CD4-positive, alpha-beta T cell (primary cell): Measurements from ENCODE around the gene GNB2. TPM values are rescaled to one million over a fixed set of nuclear protein-coding genes. Genes with fewer than 3 reads are reported as not detected.

ENCODE experiments used
- ATAC-seq: fragments of 200-7000 bp; cut with Tn5 transposase; one replicate; pipeline ENCODE4 v1.10.0; 2022; ENCODE audit warnings: mild to moderate bottlenecking; ENCODE audit not compliant: poor library complexity
- CTCF ChIA-PET: fragments of 350-600 bp; sonication (Branson Sonifier 250); formaldehyde crosslinking; loops from one replicate; lab custom pipeline; 2021; ENCODE audit warnings: antibody characterized with exemption, inconsistent platforms; lab: Charles Lee
- POLR2A ChIA-PET: fragments of 350-600 bp; sonication (Branson Sonifier 250); formaldehyde crosslinking; loops from one replicate; lab custom pipeline; 2021; ENCODE audit warnings: antibody characterized with exemption, inconsistent platforms; lab: Charles Lee
- DNase-seq, 14 experiments: peaks; one replicate each; pipeline ENCODE4 v3.0.0-alpha.2; 2013 to 2020; ENCODE audit warnings: mixed read lengths in 2 of 14
- H3K27ac ChIP-seq, 2 donors: one replicate each; pipeline versions ENCODE4 v1.5.1 to v1.7.0; 2013; ENCODE audit warnings: low read length in 2 of 2, low read depth in 1 of 2, mild to moderate bottlenecking in 1 of 2
- H3K27me3 ChIP-seq, 2 experiments: 1 replicate in 1 of 2; 2 replicates in 1 of 2; pipeline versions ENCODE4 v1.6.1 to v1.7.0; 2013; ENCODE audit warnings: low read length in 2 of 2, control low read depth in 1 of 2, mild to moderate bottlenecking in 1 of 2, moderate library complexity in 1 of 2; ENCODE audit not compliant: insufficient read depth in 2 of 2, control insufficient read depth in 1 of 2
- H3K36me3 ChIP-seq: one replicate; pipeline ENCODE4 v1.6.1; 2013; ENCODE audit warnings: low read length, control low read depth; ENCODE audit not compliant: insufficient read depth
- H3K4me1 ChIP-seq: one replicate; pipeline ENCODE4 v1.6.1; 2013; ENCODE audit warnings: low read length, control low read depth; ENCODE audit not compliant: insufficient read depth
- H3K4me3 ChIP-seq: one replicate; pipeline ENCODE4 v1.5.1; 2013; ENCODE audit warnings: mild to moderate bottlenecking, low read length, moderate library complexity
- H3K9me3 ChIP-seq, 2 experiments: 1 replicate in 1 of 2; 2 replicates in 1 of 2; pipeline versions ENCODE4 v1.6.1 to v1.7.0; 2013; ENCODE audit warnings: low read length in 2 of 2, mild to moderate bottlenecking in 2 of 2, control low read depth in 1 of 2, moderate library complexity in 1 of 2; ENCODE audit not compliant: control insufficient read depth in 1 of 2, insufficient read depth in 1 of 2
- H3K27ac Mint-ChIP-seq: one replicate; pipeline ENCODE4 v1.8.0; 2020; ENCODE audit warnings: mixed read lengths
- H3K27me3 Mint-ChIP-seq: one replicate; pipeline ENCODE4 v1.8.0; 2021; ENCODE audit warnings: mixed read lengths
- H3K36me3 Mint-ChIP-seq: one replicate; pipeline ENCODE4 v1.8.0; 2021; ENCODE audit warnings: low read depth, mixed read lengths
- H3K4me1 Mint-ChIP-seq: one replicate; pipeline ENCODE4 v1.8.0; 2021; ENCODE audit warnings: low read depth, mixed read lengths
- H3K4me3 Mint-ChIP-seq: one replicate; pipeline ENCODE4 v1.8.0; 2020; ENCODE audit warnings: mild to moderate bottlenecking, mixed read lengths
- H3K9me3 Mint-ChIP-seq: one replicate; pipeline ENCODE4 v1.8.0; 2020; ENCODE audit warnings: mixed read lengths
- intact Hi-C, 2 experiments: fragments of 100-400 bp; cut with DNase I in 1 of 2; cut with micrococcal nuclease in 1 of 2; formaldehyde crosslinking; loops; one replicate each; pipeline versions ENCODE4 v1.15.1 to v1.9.0; 2023 to 2025; cut with DNase I, micrococcal nuclease
- total RNA-seq, 174 experiments: library from RNA in 2 of 174; stranded (reverse) in 2 of 174; gene quantifications; one replicate each; pipeline ENCODE4 v1.2.3 and lab custom pipeline; 2021 to 2026
- TF ChIP-seq, protein P1 (sequence below): fragments of 200-600 bp; IDR thresholded peaks from one replicate; pipeline ENCODE4 v1.8.0; 2022; ENCODE audit warnings: antibody characterized with exemption, mild to moderate bottlenecking

GNB2 gene
- total RNA-seq, 2 experiments from 2014 or later: 87.8 to 91.9 TPM

DNA sequence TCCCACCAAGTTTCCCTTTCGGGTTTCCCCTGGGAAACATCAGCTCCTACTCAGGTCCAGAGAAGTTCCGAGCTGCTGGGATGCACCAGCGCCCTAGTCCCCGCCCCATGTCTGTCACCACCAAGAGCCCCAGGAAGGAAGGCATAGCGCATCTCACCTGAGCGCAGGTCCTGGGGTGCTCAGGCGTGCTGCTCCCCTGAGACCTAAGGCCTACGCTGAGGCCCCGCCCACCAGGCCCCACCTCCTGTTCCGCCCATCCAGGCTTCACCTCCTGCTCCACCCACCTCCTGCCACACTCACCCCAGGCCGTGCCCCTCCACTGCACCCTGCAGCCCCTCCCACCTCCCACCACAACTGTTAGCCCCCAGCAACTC, 31.0 kb upstream of the GNB2 start:
- Histone ChIP-seq H3K27ac (no peak overlapping the region), H3K9me3 (no peaks in the 10 kb centered on the region), H3K4me1 (peaks cover 3% of the 10 kb centered on the region), H3K36me3 (no peaks in the 10 kb centered on the region), H3K27me3 (no peaks in the 10 kb centered on the region), H3K4me3 (no peak overlapping the region)
- DNase-seq: peak in 5 of 14 experiments; percentile 19 to 45 (median 23)
- Mint-ChIP-seq H3K36me3 (no peaks in the 10 kb centered on the region), H3K9me3 (no peaks in the 10 kb centered on the region), H3K4me1 (no peaks in the 10 kb centered on the region), H3K4me3 (no peak overlapping the region), H3K27ac (no peak overlapping the region), H3K27me3 (peaks cover 4% of the 10 kb centered on the region)
- intact Hi-C loops: no loop called here
- ChIA-PET CTCF (interaction anchor here (1.3 kb wide), 1 partner anchor 10 kb away, joined by 5 read pairs; no protein-coding TSS in a partner anchor), POLR2A (no interaction called here)
- TF ChIP-seq, protein P1, sequence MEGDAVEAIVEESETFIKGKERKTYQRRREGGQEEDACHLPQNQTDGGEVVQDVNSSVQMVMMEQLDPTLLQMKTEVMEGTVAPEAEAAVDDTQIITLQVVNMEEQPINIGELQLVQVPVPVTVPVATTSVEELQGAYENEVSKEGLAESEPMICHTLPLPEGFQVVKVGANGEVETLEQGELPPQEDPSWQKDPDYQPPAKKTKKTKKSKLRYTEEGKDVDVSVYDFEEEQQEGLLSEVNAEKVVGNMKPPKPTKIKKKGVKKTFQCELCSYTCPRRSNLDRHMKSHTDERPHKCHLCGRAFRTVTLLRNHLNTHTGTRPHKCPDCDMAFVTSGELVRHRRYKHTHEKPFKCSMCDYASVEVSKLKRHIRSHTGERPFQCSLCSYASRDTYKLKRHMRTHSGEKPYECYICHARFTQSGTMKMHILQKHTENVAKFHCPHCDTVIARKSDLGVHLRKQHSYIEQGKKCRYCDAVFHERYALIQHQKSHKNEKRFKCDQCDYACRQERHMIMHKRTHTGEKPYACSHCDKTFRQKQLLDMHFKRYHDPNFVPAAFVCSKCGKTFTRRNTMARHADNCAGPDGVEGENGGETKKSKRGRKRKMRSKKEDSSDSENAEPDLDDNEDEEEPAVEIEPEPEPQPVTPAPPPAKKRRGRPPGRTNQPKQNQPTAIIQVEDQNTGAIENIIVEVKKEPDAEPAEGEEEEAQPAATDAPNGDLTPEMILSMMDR: no peak
- ATAC-seq: peak; percentile 41

DNA sequence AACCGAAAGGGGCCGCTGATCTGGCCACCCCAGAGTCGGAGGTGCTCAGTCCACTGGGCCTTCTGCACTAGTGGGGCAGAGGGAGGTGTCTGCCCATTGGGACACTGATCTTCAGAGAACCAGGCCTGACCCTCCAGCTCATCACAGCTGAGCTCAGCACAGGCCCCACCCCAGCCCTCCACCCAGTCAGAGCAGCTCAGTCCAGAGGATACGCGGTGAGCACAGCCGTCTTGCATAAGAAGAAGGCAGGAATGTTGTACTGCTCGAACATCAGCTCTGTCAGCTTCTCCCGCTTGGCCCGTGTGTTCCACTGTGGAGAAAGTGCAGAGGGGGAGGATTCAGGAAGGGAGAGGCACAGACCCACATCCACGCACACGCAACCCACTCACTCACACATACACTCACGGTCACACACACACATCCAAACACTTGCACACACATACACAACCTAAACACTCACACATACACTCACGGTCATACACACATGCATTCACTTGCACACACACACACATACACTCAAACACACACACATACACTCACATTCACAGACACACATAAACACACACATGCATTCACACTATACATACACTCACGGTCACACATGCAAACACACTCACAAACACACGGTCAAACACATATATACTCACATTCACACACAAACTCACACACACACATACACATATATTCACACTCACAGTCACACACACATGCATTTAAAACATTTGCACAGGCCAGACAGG, 23.5 kb upstream of the GNB2 start:
- no peak overlapping the region for H3K4me3 ChIP-seq
- no peaks in the 10 kb centered on the region for H3K9me3 Mint-ChIP-seq
- H3K4me3 Mint-ChIP-seq: no peak overlapping the region
- ChIA-PET CTCF (no interaction called here), POLR2A (interaction anchor here (0.7 kb wide), 1 partner anchor 161 kb away, joined by 3 read pairs; no protein-coding TSS in a partner anchor)
- no peaks in the 10 kb centered on the region for H3K36me3 ChIP-seq
- peaks cover 0 to 3% of the 10 kb centered on the region in 2 experiments for H3K9me3 ChIP-seq
- H3K27ac Mint-ChIP-seq: no peak overlapping the region
- H3K4me1 ChIP-seq: no peaks in the 10 kb centered on the region
- H3K27me3 Mint-ChIP-seq: peaks cover 31% of the 10 kb centered on the region
- H3K27me3 ChIP-seq: peaks cover 8 to 9% of the 10 kb centered on the region in 2 experiments
- intact Hi-C loops: no loop called here
- no peak overlapping the region for H3K27ac ChIP-seq
- H3K36me3 Mint-ChIP-seq: no peaks in the 10 kb centered on the region
- TF ChIP-seq, protein P1: no peak
- peaks cover 5% of the 10 kb centered on the region for H3K4me1 Mint-ChIP-seq
- ATAC-seq (no peak), DNase-seq (no peak)

DNA sequence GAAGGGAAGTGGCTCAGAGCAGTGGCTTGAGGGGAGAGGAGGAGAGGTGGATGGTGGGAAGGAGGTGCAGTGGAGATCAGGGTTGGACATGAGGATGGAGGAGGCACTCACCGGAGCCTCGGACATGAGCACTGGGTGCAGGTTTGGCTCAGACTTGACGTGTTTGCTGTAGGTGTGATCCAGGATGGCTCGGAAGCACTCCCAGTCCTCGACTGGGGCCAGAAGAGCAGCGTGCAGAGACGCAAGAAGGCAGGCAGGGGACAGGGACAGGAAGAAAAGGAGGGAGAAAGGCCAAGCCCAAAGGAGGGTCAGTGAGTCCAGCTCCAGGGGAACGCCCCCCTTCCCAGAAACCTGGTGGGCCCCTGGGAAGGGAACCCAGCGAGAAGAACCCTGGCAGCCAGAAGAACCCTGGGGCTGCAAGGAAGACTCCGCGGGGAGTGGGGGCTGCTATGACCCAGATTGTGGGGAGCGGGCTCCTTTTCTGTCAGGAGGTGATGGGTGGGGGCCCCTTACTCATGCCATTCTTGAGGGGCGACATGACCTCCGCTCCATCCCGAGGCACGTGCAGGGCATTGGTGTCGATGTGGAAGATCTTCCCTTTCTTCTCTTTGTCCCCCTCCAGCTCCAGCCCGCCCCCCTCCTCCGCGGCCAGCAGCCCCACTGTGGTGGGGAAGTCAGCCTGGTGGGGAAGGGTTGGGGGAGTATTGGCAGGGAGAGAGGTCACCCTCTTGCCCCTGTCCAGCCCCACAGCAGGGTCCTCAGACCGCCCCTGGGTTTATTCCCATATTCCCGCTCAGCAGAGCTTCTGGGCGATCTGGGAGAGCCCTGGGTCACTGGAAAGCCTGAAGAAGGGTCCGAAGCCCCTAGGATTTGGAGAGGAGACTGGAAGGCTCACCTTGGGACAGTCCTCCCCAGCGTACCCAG, 18.4 kb upstream of the GNB2 start:
- peaks cover 58% of the 10 kb centered on the region for H3K27me3 Mint-ChIP-seq
- peaks cover 5% of the 10 kb centered on the region for H3K4me1 Mint-ChIP-seq
- no peak overlapping the region for H3K4me3 Mint-ChIP-seq
- no peak overlapping the region for H3K27ac ChIP-seq
- H3K9me3 ChIP-seq: peaks cover 0 to 22% of the 10 kb centered on the region in 2 experiments
- ATAC-seq (no peak), DNase-seq (no peak)
- TF ChIP-seq, protein P1: no peak
- no peaks in the 10 kb centered on the region for H3K9me3 Mint-ChIP-seq
- H3K27me3 ChIP-seq: peaks cover 33 to 53% of the 10 kb centered on the region in 2 experiments
- intact Hi-C loops: no loop called here
- CTCF ChIA-PET: no interaction called here
- H3K36me3 Mint-ChIP-seq: no peaks in the 10 kb centered on the region
- H3K4me3 ChIP-seq: no peak overlapping the region
- peaks cover 8% of the 10 kb centered on the region for H3K4me1 ChIP-seq
- POLR2A ChIA-PET: no interaction called here
- H3K27ac Mint-ChIP-seq: no peak overlapping the region
- H3K36me3 ChIP-seq: no peaks in the 10 kb centered on the region
